ENCODE results near the gene CREBBP. TPM values are rescaled to one million over a fixed set of nuclear protein-coding genes. Genes with fewer than 3 reads are reported as not detected.

Gene CREBBP
- total and polyA plus RNA-seq, 2 donors (not counting 3 experiments of a cell fraction or from before 2014, with no cell fraction given): 13.8 to 72.7 TPM

- no peak overlapping the region for H3K4me3 ChIP-seq (replicated peaks in 1 of 3; ENCODE audit: insufficient read depth in 1 of 3, low read depth in 1 of 3, low read length in 3 of 3)
Observed at GRCh38 chr16:3841729-3842508, 38.6 kb downstream of the CREBBP start.

More at GRCh38 chr16:3841729-3842508, 38.6 kb downstream of the CREBBP start:
- Histone ChIP-seq H2AFZ (ENCODE audit: low read depth, low read length) (no peak overlapping the region), H3K9ac (replicated peaks; ENCODE audit: extremely low read depth, insufficient read depth, low read length) (no peak overlapping the region), H3K4me1 (ENCODE audit: control insufficient read depth, extremely low read depth, insufficient read depth, low read length) (no peaks in the 10 kb centered on the region), H3K9me1 (replicated peaks; ENCODE audit: control insufficient read depth, extremely low read depth, insufficient read depth, low read length) (no peaks in the 10 kb centered on the region), H3K27ac (ENCODE audit: insufficient read depth, low read depth, low read length) (no peak overlapping the region), H3K9me3 (replicated peaks; ENCODE audit: control insufficient read depth, insufficient read depth, low read length) (no peaks in the 10 kb centered on the region), H4K20me1 (replicated peaks; ENCODE audit: control insufficient read depth, extremely low read depth, insufficient read depth, low read length) (peaks cover 27% of the 10 kb centered on the region), H3K4me2 (ENCODE audit: insufficient read depth, low read length) (no peak overlapping the region), H3K36me3 (ENCODE audit: control insufficient read depth in 2 of 2, extremely low read depth in 1 of 2, insufficient read depth in 2 of 2, low read length in 2 of 2) (no peaks in the 10 kb centered on the region), H3K79me2 (ENCODE audit: control insufficient read depth, insufficient read depth, low read length) (peaks cover 89% of the 10 kb centered on the region), H3K27me3 (ENCODE audit: control insufficient read depth in 2 of 2, insufficient read depth in 2 of 2, low read length in 2 of 2) (no peaks in the 10 kb centered on the region)
- ChIA-PET POLR2A (no interaction called here), CTCF (interaction anchor here (1.0 to 1.3 kb wide), 2 partner anchors 9 to 39 kb away, joined by 3 to 4 read pairs; no protein-coding TSS in a partner anchor)
- no TSS peak for BruUV-seq (replicated peaks)
- DNase-seq (ENCODE audit: low read depth, low spot score) (no peak), FAIRE-seq (peak; percentile 8)
- intact Hi-C loops (cut with micrococcal nuclease) (no loop called here), dilution Hi-C loops (cut with MboI; ENCODE audit: extremely low pct_ligation_motif_present, low sequenced_read_pairs) (no loop called here)
- TF ChIP-seq CTCF (IDR thresholded peaks at IDR 0.05; ENCODE audit: extremely low read depth in 1 of 2, insufficient read depth in 1 of 2, low read depth in 1 of 2, low read length in 2 of 2) (no peak), JUN (IDR thresholded peaks at IDR 0.05; ENCODE audit: borderline replicate concordance, insufficient read depth, insufficient read length, low read depth) (no peak), MAX (IDR thresholded peaks at IDR 0.05; ENCODE audit: insufficient read depth, insufficient read length) (no peak), MYC (IDR thresholded peaks at IDR 0.05; ENCODE audit: low read depth, low read length) (no peak), GATA2 (IDR thresholded peaks at IDR 0.05; ENCODE audit: insufficient read depth, insufficient read length, low read depth, low read length) (no peak), EZH2 (IDR thresholded peaks at IDR 0.05; ENCODE audit: borderline replicate concordance, low read depth, low read length, severe bottlenecking) (no peak), FOS (IDR thresholded peaks at IDR 0.05; ENCODE audit: borderline replicate concordance, insufficient read depth, low read length) (no peak), POLR2AphosphoS5 (IDR thresholded peaks at IDR 0.05; ENCODE audit: insufficient read depth, low read depth, low read length) (no peak), POLR2A (IDR thresholded peaks at IDR 0.05; ENCODE audit: low read depth, low read length) (no peak)

All from endothelial cell of umbilical vein (primary cell).